NT2/D1 (cell line): ENCODE results near the gene GKAP1.
"Not testable (repeated sequence)": the region's sequence is repeated elsewhere in the genome, so short reads cannot be mapped to it uniquely, and the experiment has no call there.

ENCODE experiments used
- SUZ12 ChIP-seq: IDR thresholded peaks from 2 replicates; pipeline ENCODE4 v1.6.1; 2011; ENCODE audit not compliant: insufficient read length, insufficient read depth; ENCODE audit errors: extremely low read depth
- YY1 ChIP-seq: IDR thresholded peaks from 2 replicates; pipeline ENCODE4 v1.6.1; 2011; ENCODE audit not compliant: insufficient read length, insufficient read depth
- ZNF274 ChIP-seq: IDR thresholded peaks from 2 replicates; pipeline ENCODE4 v1.6.1; 2011; ENCODE audit warnings: mild to moderate bottlenecking, low read depth, low read length

DNA sequence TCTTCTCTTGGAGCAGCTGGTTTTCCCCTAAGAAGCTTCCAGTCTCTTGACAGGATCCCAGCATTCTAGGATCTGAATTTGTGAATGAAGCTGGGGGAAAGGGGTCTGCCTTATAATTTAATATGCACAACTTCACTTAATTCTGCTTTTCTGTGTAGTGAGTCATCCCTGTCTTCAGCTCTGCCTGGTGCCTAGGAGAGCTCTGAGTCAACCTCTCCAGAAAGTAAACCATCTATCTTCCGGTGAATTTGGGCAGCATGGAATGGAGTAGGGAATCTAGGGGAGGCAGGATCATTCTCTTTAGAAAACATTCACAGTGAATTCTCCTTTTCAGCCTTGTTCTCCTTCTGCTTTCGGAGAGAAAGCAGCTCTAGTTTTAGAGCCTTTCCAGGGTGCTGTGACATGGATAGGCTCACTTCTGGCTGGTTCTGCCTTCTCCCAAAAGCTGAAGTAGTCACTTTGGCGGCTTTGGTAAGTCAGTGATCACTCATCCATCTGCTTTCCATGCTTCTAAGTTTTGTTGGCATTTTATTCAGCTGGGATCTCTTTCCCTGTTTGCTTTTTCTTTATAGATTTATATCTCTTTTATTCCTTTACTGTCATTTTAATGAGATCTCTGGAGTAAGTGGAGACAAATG is 7.5 kb upstream of the GKAP1 start:
- TF ChIP-seq YY1, ZNF274, SUZ12: not testable (repeated sequence)
